WTC11 (cell line): ENCODE results near the gene TMEM100. TPM values are rescaled to one million over a fixed set of nuclear protein-coding genes. Genes with fewer than 3 reads are reported as not detected.

Source experiments
- ATAC-seq: fragments of 200-7000 bp; cut with Tn5 transposase; 2 replicates; pipeline ENCODE4 v1.10.0; 2021; ENCODE audit warnings: mild to moderate bottlenecking, moderate library complexity
- CTCF ChIA-PET: fragments of 300-600 bp; sonication (Branson Sonifier 250); formaldehyde crosslinking; loops from one replicate; lab custom pipeline; 2021; ENCODE audit warnings: antibody characterized with exemption; lab: Charles Lee
- POLR2A ChIA-PET: fragments of 350-600 bp; sonication (Branson Sonifier 250); formaldehyde crosslinking; loops from one replicate; lab custom pipeline; 2021; ENCODE audit warnings: antibody characterized with exemption; lab: Charles Lee
- DNase-seq: peaks from one replicate; pipeline ENCODE4 v3.0.0; 2021; ENCODE audit warnings: low spot score
- H3K27ac Mint-ChIP-seq: 2 replicates; pipeline ENCODE4 v1.8.0; 2021; ENCODE audit warnings: mixed read lengths
- H3K27me3 Mint-ChIP-seq: 2 replicates; pipeline ENCODE4 v1.8.0; 2021; ENCODE audit warnings: low read depth, mild to moderate bottlenecking, moderate library complexity, mixed read lengths
- H3K36me3 Mint-ChIP-seq: 2 replicates; pipeline ENCODE4 v1.8.0; 2021; ENCODE audit warnings: mixed read lengths
- H3K4me1 Mint-ChIP-seq: 2 replicates; pipeline ENCODE4 v1.8.0; 2022; ENCODE audit warnings: mixed read lengths
- H3K4me3 Mint-ChIP-seq: 2 replicates; pipeline ENCODE4 v1.8.0; 2021; ENCODE audit warnings: mild to moderate bottlenecking, moderate library complexity, mixed read lengths
- H3K9me3 Mint-ChIP-seq: 2 replicates; pipeline ENCODE4 v1.8.0; 2021; ENCODE audit warnings: mixed read lengths
- CREM ChIP-seq: sonication (generic); formaldehyde crosslinking; IDR thresholded peaks from 2 replicates; pipeline ENCODE4 v1.8.1; 2022; ENCODE audit warnings: mild to moderate bottlenecking, missing genetic modification reagents, moderate library complexity
- ELF4 ChIP-seq: sonication (generic); formaldehyde crosslinking; IDR thresholded peaks from 2 replicates; pipeline ENCODE4 v1.8.1; 2022; ENCODE audit warnings: low read depth, mild to moderate bottlenecking, moderate library complexity, missing genetic modification reagents
- ESRRA ChIP-seq: sonication (generic); formaldehyde crosslinking; IDR thresholded peaks from 2 replicates; pipeline ENCODE4 v1.8.1; 2022; ENCODE audit warnings: mild to moderate bottlenecking, missing genetic modification reagents, borderline replicate concordance
- ETV6 ChIP-seq: sonication (generic); formaldehyde crosslinking; IDR thresholded peaks from 2 replicates; pipeline ENCODE4 v1.8.1; 2022; ENCODE audit warnings: mild to moderate bottlenecking, missing genetic modification reagents
- FOXP1 ChIP-seq: sonication (generic); formaldehyde crosslinking; IDR thresholded peaks from 2 replicates; pipeline ENCODE4 v1.8.0; 2022; ENCODE audit warnings: missing genetic modification reagents, mild to moderate bottlenecking, moderate library complexity, borderline replicate concordance
- MXD4 ChIP-seq: fragments of 250-450 bp; sonication (Bioruptor Pico); IDR thresholded peaks from 2 replicates; pipeline ENCODE4 v1.8.0; 2021; ENCODE audit warnings: mild to moderate bottlenecking, moderate library complexity, borderline replicate concordance
- NFATC4 ChIP-seq: fragments of 250-450 bp; sonication (Bioruptor Pico); IDR thresholded peaks from 2 replicates; pipeline ENCODE4 v1.9.0; 2021; ENCODE audit warnings: mild to moderate bottlenecking
- RELA ChIP-seq: sonication (generic); formaldehyde crosslinking; IDR thresholded peaks from 2 replicates; pipeline ENCODE4 v1.8.1; 2022; ENCODE audit warnings: missing genetic modification reagents, mild to moderate bottlenecking, borderline replicate concordance
- RORB ChIP-seq: fragments of 250-450 bp; sonication (Bioruptor Pico); IDR thresholded peaks from 2 replicates; pipeline ENCODE4 v1.9.0; 2021; ENCODE audit warnings: mild to moderate bottlenecking
- TCF7 ChIP-seq: sonication (generic); formaldehyde crosslinking; IDR thresholded peaks from 2 replicates; pipeline ENCODE4 v1.8.0; 2022; ENCODE audit warnings: mild to moderate bottlenecking, low read depth, missing genetic modification reagents, moderate library complexity
- ZNF219 ChIP-seq: sonication (generic); formaldehyde crosslinking; IDR thresholded peaks from 2 replicates; pipeline ENCODE4 v1.8.0; 2023; ENCODE audit warnings: missing genetic modification reagents, mild to moderate bottlenecking, borderline replicate concordance
- total RNA-seq: library from RNA; stranded (reverse); gene quantifications from 3 replicates; pipeline ENCODE4 v1.2.3, GENCODE V29; 2021
- TF ChIP-seq, protein P1 (sequence below): sonication (generic); formaldehyde crosslinking; IDR thresholded peaks from 2 replicates; pipeline ENCODE4 v1.8.1; 2023; ENCODE audit warnings: mild to moderate bottlenecking, missing genetic modification reagents, borderline replicate concordance
- TF ChIP-seq, protein P2 (sequence below): fragments of 250-450 bp; sonication (Bioruptor Pico); IDR thresholded peaks from 2 replicates; pipeline ENCODE4 v1.9.0; 2021; ENCODE audit warnings: mild to moderate bottlenecking
- TF ChIP-seq, protein P3 (sequence below): sonication (generic); formaldehyde crosslinking; IDR thresholded peaks from 2 replicates; pipeline ENCODE4 v1.8.1; 2022; ENCODE audit warnings: mild to moderate bottlenecking, missing genetic modification reagents, moderate library complexity, borderline replicate concordance
- TF ChIP-seq, protein P4 (sequence below): fragments of 200-600 bp; IDR thresholded peaks from 2 replicates; pipeline ENCODE4 v1.8.0; 2022; ENCODE audit warnings: antibody characterized with exemption
- TF ChIP-seq, protein P5 (sequence below): sonication (generic); formaldehyde crosslinking; IDR thresholded peaks from 2 replicates; pipeline ENCODE4 v1.8.1; 2022; ENCODE audit warnings: missing genetic modification reagents, borderline replicate concordance
- TF ChIP-seq, protein P6 (sequence below): sonication (generic); formaldehyde crosslinking; IDR thresholded peaks from 2 replicates; pipeline ENCODE4 v1.8.0; 2023; ENCODE audit warnings: missing genetic modification reagents, mild to moderate bottlenecking, borderline replicate concordance
- TF ChIP-seq, protein P7 (sequence below): sonication (generic); formaldehyde crosslinking; IDR thresholded peaks from 2 replicates; pipeline ENCODE4 v1.8.0; 2022; ENCODE audit warnings: mild to moderate bottlenecking, missing genetic modification reagents

TMEM100 gene
- total RNA-seq, 1 experiment from 2014 or later = 1.1 TPM

DNA sequence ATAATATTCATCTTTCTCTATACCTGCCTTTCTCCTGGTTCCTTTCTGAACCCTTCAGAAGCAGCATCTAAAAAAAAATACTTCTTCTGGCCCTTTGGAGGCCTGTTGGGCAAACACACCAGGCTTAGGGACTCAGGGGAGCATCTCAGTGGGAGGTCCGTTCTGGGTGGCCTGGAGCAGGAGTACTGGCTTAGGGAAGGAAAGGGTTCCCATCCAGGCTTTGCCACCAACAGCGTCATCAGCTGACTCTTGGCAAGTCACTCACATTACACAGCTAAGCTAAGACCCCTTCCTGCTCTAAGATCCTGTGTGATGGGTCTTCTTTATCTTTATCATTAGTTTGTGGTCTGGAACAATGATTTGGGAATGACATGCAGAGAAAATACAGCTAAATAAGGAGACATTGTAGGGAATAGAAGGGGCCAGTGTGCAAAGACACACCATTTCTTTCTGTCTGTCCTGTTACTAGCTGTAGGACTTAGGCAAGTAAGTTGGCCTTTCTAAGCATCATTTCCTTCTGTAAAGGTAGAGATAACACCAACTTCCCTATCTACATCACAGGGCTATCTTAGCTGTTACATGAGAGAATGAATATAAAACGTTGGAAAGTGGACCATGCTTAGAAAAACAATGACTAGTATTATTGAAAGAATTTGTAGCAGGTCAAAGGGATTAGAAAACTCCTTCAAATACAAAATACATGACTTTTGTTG is 38.1 kb upstream of the TMEM100 start:
- no peak for ATAC-seq
- TF ChIP-seq TCF7 (CRISPR knock-in tag) (no peak), ESRRA (CRISPR knock-in tag) (no peak), CREM (CRISPR knock-in tag) (no peak), MXD4 (CRISPR knock-in tag) (no peak), ELF4 (CRISPR knock-in tag) (no peak), ZNF219 (CRISPR knock-in tag) (no peak), RORB (no peak), RELA (CRISPR knock-in tag) (no peak)
- TF ChIP-seq, protein P1, sequence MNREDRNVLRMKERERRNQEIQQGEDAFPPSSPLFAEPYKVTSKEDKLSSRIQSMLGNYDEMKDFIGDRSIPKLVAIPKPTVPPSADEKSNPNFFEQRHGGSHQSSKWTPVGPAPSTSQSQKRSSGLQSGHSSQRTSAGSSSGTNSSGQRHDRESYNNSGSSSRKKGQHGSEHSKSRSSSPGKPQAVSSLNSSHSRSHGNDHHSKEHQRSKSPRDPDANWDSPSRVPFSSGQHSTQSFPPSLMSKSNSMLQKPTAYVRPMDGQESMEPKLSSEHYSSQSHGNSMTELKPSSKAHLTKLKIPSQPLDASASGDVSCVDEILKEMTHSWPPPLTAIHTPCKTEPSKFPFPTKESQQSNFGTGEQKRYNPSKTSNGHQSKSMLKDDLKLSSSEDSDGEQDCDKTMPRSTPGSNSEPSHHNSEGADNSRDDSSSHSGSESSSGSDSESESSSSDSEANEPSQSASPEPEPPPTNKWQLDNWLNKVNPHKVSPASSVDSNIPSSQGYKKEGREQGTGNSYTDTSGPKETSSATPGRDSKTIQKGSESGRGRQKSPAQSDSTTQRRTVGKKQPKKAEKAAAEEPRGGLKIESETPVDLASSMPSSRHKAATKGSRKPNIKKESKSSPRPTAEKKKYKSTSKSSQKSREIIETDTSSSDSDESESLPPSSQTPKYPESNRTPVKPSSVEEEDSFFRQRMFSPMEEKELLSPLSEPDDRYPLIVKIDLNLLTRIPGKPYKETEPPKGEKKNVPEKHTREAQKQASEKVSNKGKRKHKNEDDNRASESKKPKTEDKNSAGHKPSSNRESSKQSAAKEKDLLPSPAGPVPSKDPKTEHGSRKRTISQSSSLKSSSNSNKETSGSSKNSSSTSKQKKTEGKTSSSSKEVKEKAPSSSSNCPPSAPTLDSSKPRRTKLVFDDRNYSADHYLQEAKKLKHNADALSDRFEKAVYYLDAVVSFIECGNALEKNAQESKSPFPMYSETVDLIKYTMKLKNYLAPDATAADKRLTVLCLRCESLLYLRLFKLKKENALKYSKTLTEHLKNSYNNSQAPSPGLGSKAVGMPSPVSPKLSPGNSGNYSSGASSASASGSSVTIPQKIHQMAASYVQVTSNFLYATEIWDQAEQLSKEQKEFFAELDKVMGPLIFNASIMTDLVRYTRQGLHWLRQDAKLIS (CRISPR knock-in tag) = no peak
- TF ChIP-seq, protein P2, sequence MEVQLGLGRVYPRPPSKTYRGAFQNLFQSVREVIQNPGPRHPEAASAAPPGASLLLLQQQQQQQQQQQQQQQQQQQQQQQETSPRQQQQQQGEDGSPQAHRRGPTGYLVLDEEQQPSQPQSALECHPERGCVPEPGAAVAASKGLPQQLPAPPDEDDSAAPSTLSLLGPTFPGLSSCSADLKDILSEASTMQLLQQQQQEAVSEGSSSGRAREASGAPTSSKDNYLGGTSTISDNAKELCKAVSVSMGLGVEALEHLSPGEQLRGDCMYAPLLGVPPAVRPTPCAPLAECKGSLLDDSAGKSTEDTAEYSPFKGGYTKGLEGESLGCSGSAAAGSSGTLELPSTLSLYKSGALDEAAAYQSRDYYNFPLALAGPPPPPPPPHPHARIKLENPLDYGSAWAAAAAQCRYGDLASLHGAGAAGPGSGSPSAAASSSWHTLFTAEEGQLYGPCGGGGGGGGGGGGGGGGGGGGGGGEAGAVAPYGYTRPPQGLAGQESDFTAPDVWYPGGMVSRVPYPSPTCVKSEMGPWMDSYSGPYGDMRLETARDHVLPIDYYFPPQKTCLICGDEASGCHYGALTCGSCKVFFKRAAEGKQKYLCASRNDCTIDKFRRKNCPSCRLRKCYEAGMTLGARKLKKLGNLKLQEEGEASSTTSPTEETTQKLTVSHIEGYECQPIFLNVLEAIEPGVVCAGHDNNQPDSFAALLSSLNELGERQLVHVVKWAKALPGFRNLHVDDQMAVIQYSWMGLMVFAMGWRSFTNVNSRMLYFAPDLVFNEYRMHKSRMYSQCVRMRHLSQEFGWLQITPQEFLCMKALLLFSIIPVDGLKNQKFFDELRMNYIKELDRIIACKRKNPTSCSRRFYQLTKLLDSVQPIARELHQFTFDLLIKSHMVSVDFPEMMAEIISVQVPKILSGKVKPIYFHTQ (CRISPR knock-in tag) = no peak
- TF ChIP-seq, protein P3, sequence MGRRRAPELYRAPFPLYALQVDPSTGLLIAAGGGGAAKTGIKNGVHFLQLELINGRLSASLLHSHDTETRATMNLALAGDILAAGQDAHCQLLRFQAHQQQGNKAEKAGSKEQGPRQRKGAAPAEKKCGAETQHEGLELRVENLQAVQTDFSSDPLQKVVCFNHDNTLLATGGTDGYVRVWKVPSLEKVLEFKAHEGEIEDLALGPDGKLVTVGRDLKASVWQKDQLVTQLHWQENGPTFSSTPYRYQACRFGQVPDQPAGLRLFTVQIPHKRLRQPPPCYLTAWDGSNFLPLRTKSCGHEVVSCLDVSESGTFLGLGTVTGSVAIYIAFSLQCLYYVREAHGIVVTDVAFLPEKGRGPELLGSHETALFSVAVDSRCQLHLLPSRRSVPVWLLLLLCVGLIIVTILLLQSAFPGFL (CRISPR knock-in tag) = no peak
- TF ChIP-seq, protein P4, sequence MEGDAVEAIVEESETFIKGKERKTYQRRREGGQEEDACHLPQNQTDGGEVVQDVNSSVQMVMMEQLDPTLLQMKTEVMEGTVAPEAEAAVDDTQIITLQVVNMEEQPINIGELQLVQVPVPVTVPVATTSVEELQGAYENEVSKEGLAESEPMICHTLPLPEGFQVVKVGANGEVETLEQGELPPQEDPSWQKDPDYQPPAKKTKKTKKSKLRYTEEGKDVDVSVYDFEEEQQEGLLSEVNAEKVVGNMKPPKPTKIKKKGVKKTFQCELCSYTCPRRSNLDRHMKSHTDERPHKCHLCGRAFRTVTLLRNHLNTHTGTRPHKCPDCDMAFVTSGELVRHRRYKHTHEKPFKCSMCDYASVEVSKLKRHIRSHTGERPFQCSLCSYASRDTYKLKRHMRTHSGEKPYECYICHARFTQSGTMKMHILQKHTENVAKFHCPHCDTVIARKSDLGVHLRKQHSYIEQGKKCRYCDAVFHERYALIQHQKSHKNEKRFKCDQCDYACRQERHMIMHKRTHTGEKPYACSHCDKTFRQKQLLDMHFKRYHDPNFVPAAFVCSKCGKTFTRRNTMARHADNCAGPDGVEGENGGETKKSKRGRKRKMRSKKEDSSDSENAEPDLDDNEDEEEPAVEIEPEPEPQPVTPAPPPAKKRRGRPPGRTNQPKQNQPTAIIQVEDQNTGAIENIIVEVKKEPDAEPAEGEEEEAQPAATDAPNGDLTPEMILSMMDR = no peak
- ChIA-PET CTCF (interaction anchor here (1.2 to 2.1 kb wide), 2 partner anchors 10 to 18 kb away, joined by 3 to 5 read pairs; partner anchors contain the start of gene PCTP), POLR2A (no interaction called here)
- no peaks in the 10 kb centered on the region for H3K27me3 Mint-ChIP-seq
- H3K27ac Mint-ChIP-seq = no peak overlapping the region
- no peaks in the 10 kb centered on the region for H3K36me3 Mint-ChIP-seq
- H3K9me3 Mint-ChIP-seq = no peaks in the 10 kb centered on the region
- H3K4me3 Mint-ChIP-seq = no peak overlapping the region
- H3K4me1 Mint-ChIP-seq = peaks cover 4% of the 10 kb centered on the region; the same call in 1 of the 2 replicates
- DNase-seq = no peak

DNA sequence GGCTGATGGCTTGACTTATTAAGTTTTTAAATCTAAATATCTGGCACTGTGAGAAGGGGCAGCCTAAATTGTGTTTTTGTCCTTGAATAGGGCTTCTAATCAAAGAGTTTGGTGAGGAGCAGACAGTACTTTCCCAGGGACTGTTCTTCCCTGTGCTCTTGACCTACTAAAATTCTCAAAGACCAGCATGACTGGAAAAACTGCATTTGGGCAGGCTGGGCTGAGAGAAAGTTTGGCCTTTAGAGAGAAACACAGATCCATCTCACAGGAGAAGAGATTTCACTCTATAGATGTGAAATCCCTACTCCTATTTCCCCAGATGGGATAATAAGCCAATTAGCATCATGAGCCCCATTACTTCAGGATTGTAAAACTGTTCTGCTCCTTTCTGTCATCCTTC is 35.5 kb upstream of the TMEM100 start:
- Mint-ChIP-seq H3K27me3 (no peaks in the 10 kb centered on the region), H3K9me3 (no peaks in the 10 kb centered on the region), H3K4me1 (peaks cover 4% of the 10 kb centered on the region; the same call in 1 of the 2 replicates), H3K4me3 (no peak overlapping the region), H3K27ac (no peak overlapping the region), H3K36me3 (no peaks in the 10 kb centered on the region)
- no peak for DNase-seq
- ChIA-PET POLR2A (no interaction called here), CTCF (no interaction called here)
- ATAC-seq = no peak
- TF ChIP-seq, protein P5, sequence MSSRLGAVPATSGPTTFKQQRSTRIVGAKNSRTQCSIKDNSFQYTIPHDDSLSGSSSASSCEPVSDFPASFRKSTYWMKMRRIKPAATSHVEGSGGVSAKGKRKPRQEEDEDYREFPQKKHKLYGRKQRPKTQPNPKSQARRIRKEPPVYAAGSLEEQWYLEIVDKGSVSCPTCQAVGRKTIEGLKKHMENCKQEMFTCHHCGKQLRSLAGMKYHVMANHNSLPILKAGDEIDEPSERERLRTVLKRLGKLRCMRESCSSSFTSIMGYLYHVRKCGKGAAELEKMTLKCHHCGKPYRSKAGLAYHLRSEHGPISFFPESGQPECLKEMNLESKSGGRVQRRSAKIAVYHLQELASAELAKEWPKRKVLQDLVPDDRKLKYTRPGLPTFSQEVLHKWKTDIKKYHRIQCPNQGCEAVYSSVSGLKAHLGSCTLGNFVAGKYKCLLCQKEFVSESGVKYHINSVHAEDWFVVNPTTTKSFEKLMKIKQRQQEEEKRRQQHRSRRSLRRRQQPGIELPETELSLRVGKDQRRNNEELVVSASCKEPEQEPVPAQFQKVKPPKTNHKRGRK = no peak
- TF ChIP-seq, protein P6, sequence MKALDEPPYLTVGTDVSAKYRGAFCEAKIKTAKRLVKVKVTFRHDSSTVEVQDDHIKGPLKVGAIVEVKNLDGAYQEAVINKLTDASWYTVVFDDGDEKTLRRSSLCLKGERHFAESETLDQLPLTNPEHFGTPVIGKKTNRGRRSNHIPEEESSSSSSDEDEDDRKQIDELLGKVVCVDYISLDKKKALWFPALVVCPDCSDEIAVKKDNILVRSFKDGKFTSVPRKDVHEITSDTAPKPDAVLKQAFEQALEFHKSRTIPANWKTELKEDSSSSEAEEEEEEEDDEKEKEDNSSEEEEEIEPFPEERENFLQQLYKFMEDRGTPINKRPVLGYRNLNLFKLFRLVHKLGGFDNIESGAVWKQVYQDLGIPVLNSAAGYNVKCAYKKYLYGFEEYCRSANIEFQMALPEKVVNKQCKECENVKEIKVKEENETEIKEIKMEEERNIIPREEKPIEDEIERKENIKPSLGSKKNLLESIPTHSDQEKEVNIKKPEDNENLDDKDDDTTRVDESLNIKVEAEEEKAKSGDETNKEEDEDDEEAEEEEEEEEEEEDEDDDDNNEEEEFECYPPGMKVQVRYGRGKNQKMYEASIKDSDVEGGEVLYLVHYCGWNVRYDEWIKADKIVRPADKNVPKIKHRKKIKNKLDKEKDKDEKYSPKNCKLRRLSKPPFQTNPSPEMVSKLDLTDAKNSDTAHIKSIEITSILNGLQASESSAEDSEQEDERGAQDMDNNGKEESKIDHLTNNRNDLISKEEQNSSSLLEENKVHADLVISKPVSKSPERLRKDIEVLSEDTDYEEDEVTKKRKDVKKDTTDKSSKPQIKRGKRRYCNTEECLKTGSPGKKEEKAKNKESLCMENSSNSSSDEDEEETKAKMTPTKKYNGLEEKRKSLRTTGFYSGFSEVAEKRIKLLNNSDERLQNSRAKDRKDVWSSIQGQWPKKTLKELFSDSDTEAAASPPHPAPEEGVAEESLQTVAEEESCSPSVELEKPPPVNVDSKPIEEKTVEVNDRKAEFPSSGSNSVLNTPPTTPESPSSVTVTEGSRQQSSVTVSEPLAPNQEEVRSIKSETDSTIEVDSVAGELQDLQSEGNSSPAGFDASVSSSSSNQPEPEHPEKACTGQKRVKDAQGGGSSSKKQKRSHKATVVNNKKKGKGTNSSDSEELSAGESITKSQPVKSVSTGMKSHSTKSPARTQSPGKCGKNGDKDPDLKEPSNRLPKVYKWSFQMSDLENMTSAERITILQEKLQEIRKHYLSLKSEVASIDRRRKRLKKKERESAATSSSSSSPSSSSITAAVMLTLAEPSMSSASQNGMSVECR (CRISPR knock-in tag) = no peak
- TF ChIP-seq, protein P7, sequence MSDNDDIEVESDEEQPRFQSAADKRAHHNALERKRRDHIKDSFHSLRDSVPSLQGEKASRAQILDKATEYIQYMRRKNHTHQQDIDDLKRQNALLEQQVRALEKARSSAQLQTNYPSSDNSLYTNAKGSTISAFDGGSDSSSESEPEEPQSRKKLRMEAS (CRISPR knock-in tag) = no peak
- TF ChIP-seq RORB (no peak), NFATC4 (no peak), FOXP1 (CRISPR knock-in tag) (no peak), ETV6 (no peak)
